Measurements from ENCODE around the gene USP6NL.

Gene USP6NL

GRCh38 chr10:11472158-11472753 lies 139.2 kb downstream of the USP6NL start:
- DNase-seq, result peak; percentile 5 to 55 (median 42)

- no peak for DNase-seq
Observed at GRCh38 chr10:11469575-11470391, 141.7 kb downstream of the USP6NL start.

- no peak for DNase-seq
Observed at GRCh38 chr10:11468126-11468742, 143.2 kb downstream of the USP6NL start.

GRCh38 chr10:11465406-11465805 lies 146.0 kb downstream of the USP6NL start:
- no peak for DNase-seq

GRCh38 chr10:11463111-11463510 lies 148.3 kb downstream of the USP6NL start:
- DNase-seq, result no peak

- no peak for DNase-seq
Observed at GRCh38 chr10:11462071-11462470, 149.4 kb downstream of the USP6NL start.

GRCh38 chr10:11457336-11457735 lies 154.1 kb downstream of the USP6NL start:
- no peak for DNase-seq

GRCh38 chr10:11454958-11455566 lies 156.4 kb downstream of the USP6NL start:
- DNase-seq, result no peak

- DNase-seq, result no peak
Observed at GRCh38 chr10:11454160-11454559, 157.3 kb downstream of the USP6NL start.

GRCh38 chr10:11451640-11452260 lies 159.7 kb downstream of the USP6NL start:
- no peak for DNase-seq

- DNase-seq, result no peak
Observed at GRCh38 chr10:11450427-11450826, 161.0 kb downstream of the USP6NL start.

GRCh38 chr10:11449761-11450160 lies 161.7 kb downstream of the USP6NL start:
- DNase-seq, result no peak

- no peak for DNase-seq
Observed at GRCh38 chr10:11448545-11449244, 162.8 kb downstream of the USP6NL start.

GRCh38 chr10:11448190-11448544 lies 163.3 kb downstream of the USP6NL start:
- no peak for DNase-seq

- DNase-seq, result no peak
Observed at GRCh38 chr10:11447586-11447985, 163.9 kb downstream of the USP6NL start.

- no peak for DNase-seq
Observed at GRCh38 chr10:11446864-11447263, 164.6 kb downstream of the USP6NL start.

- no peak for DNase-seq
Observed at GRCh38 chr10:11446133-11446532, 165.3 kb downstream of the USP6NL start.

- DNase-seq, result no peak
Observed at GRCh38 chr10:11444531-11445228, 166.8 kb downstream of the USP6NL start.

GRCh38 chr10:11444155-11444530 lies 167.3 kb downstream of the USP6NL start:
- no peak for DNase-seq

GRCh38 chr10:11443468-11444154 lies 167.8 kb downstream of the USP6NL start:
- DNase-seq, result no peak

- no peak for DNase-seq
Observed at GRCh38 chr10:11442001-11442773, 169.3 kb downstream of the USP6NL start.
